GM19463 (cell line): Measurements from ENCODE around the gene SLC13A4.
"Not testable (repeated sequence)": the region's sequence is repeated elsewhere in the genome, so short reads cannot be mapped to it uniquely, and the experiment has no call there.

Experiments used
- ATAC-seq: cut with Tn5 transposase; IDR thresholded peaks from one replicate; pipeline ENCODE4 v1.9.1; 2021; ENCODE audit warnings: mild to moderate bottlenecking, moderate library complexity; ENCODE audit not compliant: unreplicated experiment

SLC13A4 gene

DNA sequence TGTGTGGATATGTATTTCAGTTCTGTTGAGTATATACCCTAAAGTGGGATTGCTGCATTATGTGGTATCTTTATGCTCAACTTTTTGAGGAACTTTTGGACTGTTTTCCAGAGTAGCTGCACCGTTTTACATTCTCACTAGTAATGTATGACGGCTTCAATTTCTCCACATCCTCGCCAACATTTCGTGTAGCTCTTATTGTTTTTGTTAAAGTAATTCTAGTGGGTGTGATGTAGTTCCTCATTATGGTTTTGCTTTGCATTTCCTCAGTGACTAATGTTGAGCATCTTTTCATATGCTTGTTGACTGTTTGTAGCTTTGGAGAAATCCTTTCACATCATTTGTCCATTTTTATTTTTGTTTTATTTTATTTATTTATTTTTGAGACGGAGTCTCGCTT, 61.1 kb downstream of the SLC13A4 start:
- ATAC-seq, result no peak

- ATAC-seq, result no peak
Measured at GRCh38 chr7:135666156-135666555, 61.8 kb downstream of the SLC13A4 start.

- ATAC-seq, result no peak
Measured at GRCh38 chr7:135665042-135665441, 62.9 kb downstream of the SLC13A4 start.

GRCh38 chr7:135664046-135664589, 63.9 kb downstream of the SLC13A4 start:
- no peak for ATAC-seq

GRCh38 chr7:135662373-135663114, 65.4 kb downstream of the SLC13A4 start, which contains the start of gene STMP1:
STMP1 (plus strand) TSS chr7:135662514.
- peak; percentile 91 for ATAC-seq

- no peak for ATAC-seq
Measured at GRCh38 chr7:135662123-135662372, 65.9 kb downstream of the SLC13A4 start.

DNA sequence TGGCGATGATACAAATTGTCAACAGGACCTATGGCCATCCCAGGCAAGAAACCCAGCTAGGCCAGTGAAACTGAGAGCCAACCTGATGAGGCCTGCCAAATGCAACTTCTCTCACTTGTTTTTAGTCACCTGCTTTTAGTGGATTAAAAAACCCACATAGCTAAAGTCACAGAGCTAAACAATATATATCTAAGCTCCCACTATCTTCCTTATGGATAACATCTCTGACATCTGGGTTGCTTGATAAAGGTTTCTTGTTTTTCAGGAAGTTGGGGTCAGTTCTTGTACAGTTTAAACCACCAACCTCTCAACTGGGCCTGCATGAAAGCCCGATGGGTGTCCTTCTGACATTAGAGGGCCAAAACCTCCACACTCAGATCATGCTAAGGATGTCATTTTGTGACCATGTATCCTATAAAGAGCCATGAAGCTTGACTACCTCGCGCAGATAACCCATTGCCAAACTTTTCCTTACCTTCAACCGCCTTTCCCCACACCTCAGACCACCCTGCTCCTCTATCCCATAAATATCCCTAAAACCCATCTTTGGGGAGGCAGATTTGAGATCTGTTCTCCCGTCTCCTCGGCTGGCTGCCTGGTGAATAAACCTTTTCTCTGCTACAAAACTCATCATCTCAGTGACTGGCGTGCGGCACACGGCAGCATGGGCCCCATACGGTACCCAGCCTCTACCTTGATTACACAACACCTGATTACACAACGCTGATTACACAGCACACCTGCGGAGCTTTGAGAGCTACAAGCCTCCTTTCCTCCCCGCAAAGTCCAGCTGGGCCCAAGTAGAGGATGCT, 66.5 kb downstream of the SLC13A4 start:
- ATAC-seq, result peak; percentile 2

- ATAC-seq, result no peak
Measured at GRCh38 chr7:135659159-135659846, 68.7 kb downstream of the SLC13A4 start.

DNA sequence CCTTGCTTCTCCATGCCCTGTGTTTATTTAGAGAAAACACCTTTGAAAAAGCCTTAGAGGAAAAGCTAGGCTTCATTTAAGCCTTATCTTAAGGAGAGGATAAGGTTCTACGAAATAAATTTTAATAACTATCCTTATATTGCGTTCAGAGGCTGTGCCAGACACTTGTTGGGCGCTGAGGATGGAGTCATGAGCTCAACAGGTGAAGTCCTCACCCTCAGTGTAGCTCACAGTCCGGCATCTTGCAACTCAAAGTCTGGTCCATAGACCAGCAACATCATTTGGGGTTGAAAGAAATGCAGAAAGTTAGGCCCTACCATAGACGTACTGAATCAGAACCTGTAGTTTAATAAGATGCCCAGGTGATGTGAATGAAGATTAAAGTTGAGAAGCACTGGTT, 69.4 kb downstream of the SLC13A4 start:
- no peak for ATAC-seq

- ATAC-seq, result no peak
Measured at GRCh38 chr7:135653340-135654080, 74.5 kb downstream of the SLC13A4 start.

DNA sequence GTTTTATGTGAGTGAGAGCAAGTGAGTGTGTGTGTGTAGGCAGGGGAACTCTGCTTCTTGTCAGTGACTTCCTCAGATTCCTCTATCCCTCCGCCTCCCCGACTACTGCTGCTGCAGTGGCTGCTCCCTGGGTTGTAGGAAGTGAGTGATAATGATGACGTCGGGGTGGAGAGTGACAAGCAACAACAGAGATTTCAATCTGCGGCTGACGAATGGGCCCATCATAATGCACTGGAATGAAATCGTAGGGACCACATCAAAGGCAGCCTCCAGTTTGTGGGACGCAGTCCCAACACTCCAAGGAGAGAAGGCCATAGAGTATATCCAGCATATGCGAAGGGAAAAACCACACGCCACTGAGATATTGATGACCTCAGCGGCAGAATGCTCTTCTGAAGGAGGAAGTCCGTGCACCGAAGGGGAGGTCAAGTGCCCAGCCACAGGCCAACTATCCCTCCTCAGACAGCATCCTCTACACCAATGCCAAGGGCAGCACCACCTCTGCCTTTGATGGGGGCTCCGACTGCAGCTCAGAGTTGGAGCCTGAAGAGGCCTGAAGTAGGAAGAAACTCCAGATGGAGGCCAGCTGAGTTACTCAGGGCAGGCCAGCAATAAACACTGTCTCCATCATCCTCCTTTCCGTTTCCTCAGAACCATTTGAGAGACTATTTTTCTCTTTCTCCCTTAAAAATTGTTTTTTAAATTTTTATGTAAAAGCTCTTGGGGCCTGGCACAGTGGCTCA, 77.0 kb downstream of the SLC13A4 start:
- ATAC-seq, result no peak

- ATAC-seq, result no peak
Measured at GRCh38 chr7:135648235-135648634, 79.8 kb downstream of the SLC13A4 start.

GRCh38 chr7:135647755-135648154, 80.2 kb downstream of the SLC13A4 start:
- no peak for ATAC-seq

- no peak for ATAC-seq
Measured at GRCh38 chr7:135645296-135645904, 82.6 kb downstream of the SLC13A4 start.

- no peak for ATAC-seq
Measured at GRCh38 chr7:135644729-135645128, 83.3 kb downstream of the SLC13A4 start.

DNA sequence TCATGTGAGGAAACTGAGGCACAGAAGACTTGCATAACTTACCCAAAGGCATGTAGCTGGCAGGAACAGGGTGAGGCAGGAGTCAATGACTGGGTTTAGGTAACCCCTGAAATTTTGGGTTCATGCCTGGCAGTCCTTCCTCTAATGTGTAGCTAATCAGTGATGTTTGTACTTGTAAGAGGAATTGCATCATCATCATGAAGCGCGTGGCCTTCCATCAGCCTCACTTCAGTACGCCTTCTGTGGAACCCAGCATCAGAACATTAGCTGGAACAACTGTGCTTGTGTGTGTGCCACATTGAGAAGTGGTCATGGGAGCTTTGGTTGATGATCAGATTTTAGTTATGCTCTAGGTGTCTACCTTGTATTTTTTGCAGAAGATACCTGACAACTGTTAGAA, 83.8 kb downstream of the SLC13A4 start:
- ATAC-seq, result no peak

- not testable (repeated sequence) for ATAC-seq
Measured at GRCh38 chr7:135639690-135640089, 88.3 kb downstream of the SLC13A4 start.

- no peak for ATAC-seq
Measured at GRCh38 chr7:135634191-135634878, 93.7 kb downstream of the SLC13A4 start.
